HG03280 (cell line): Measurements from ENCODE around the gene KHSRP.
A peak's percentile ranks its signal among the peaks of the same experiment; 100 is the strongest.
"Not testable (repeated sequence)": the region's sequence is repeated elsewhere in the genome, so short reads cannot be mapped to it uniquely, and the experiment has no call there.

Experiments
- ATAC-seq: cut with Tn5 transposase; IDR thresholded peaks from one replicate; pipeline ENCODE4 v1.9.1; 2021; ENCODE audit warnings: mild to moderate bottlenecking, moderate library complexity; ENCODE audit not compliant: unreplicated experiment

Gene KHSRP

DNA sequence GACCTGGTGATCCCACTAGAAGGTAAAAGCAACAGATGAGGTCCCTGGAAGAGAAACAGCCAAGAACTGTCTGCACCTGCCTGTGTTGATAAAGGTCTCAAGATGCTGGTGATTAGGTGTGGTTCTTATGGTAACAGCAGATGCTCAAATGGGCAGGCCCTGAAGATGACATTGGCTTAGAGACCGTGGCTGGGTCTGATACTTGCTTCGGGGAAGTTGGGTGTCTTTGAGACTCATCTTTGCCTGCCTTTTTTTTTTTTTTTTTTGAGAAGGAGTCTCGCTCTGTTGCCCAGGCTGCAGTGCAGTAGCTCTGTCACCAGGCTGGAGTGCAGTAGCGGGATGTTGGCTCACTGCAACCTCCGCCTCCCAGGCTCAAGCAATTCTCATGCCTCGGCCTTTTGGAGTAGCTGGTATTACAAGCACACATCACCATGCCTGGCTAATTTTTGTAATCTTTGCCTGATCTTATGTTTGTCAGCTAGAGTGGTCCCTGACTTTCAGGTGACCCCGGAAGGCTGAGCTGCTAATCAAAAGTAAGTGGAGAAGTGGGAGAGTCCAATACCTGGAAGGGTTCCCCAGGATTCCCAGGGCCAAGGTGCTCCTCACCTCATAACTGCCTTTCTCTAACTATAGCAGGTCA, 27.1 kb upstream of the KHSRP start:
- ATAC-seq = no peak

DNA sequence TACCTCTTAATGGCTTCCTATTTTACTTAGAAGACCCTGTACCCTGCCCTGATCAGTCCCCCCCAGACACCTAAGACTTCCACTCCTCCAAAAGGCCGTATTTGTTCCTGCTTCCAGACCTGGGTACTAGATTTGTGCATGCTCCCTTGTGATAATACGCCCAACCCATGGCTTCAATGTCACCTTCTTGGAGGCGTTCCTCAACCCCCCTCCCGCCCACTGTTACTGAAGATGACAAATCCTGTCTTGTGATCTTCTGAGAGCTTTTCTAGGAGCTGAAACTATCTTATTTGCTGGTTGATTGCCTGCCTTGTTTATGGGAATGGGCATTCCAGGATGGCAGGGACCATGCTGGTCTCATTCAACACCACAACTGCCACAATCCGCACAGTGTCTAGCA, 25.6 kb upstream of the KHSRP start:
- ATAC-seq = no peak

DNA sequence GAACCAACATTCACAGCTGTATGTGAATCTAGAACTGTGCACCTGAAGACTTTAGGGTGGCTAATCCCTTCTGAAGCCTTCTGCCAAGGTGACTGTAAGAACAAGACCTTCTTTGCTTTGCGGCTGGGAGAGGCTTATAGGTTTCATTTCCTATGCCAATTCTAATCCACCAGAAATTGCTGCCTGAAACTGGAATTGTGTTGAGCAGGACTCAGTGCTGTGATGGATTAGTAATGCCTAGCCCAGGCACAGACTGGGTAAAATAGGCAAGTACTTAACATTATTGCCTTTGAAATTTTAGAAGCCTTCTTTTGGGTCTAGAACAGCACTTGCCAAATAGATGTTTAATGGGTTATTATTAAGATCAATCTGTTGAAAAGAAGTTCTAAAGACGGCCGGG, 23.4 kb upstream of the KHSRP start:
- no peak for ATAC-seq

DNA sequence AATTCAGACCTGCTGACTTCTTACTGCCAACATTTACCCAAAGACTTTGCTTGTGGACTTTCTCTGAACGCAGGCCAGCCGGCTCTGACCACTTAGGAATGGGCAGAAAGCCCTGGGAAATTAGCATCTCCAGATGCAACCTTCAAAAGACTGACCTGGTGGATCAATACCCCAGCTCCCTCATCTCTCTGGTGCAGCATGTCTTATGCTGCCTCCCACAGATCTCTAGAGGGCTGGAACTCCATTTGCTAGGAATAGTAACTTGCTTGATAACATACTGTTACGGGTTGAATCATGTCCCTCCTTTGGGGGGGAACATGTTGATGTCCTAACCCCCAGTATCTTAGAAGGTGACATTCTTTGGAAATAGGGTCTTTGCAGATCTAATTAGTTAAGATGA, 21.8 kb upstream of the KHSRP start:
- ATAC-seq = no peak

DNA sequence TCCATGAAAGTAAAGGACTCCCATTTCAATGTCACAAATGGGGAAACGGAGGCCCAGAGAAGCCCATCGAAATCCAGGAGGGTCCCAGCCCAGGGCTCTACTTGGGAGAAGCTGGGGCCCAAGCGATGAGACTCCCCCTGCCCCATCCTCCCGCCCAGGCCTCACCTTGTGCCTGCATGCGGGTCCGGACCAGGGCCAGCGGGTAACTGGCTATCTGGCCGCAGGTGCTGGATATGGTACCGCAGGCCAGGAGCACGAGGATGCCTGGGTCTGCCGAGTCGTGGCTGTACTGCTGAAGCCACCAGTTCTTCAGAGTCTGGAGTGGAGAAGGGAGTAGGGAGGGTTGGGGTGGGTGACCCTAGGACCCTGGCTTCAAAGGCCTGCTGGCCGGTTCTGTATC, 19.4 kb upstream of the KHSRP start:
- no peak for ATAC-seq

DNA sequence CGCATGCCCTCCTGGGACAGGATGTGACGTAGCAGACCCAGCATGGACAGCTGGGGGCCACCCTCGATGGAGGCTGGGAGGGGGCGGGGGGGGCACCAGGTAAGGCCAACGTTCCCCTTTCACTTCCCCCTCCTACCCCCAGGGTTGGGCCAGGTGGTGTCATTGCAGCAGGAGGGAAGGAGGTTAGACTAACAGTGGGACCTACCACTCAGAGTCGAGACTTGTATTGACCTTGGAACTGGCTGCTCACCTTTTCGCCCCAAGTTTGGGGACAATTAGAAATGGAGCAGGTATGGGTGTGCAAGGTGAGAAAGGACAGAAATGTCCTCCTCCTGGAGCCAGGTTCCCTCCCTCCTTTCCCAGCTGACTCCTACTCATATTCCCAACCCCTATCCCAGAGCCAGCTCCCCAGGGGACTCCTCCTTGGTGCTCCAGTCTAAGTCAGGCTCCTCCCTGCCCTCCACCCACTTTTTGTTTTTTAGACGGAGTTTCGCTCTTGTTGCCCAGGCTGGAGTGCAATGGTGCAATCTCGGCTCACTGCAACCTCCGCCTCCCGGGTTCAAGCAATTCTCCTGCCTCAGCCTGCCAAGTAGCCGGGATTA, 17.6 kb upstream of the KHSRP start:
- ATAC-seq = no peak

DNA sequence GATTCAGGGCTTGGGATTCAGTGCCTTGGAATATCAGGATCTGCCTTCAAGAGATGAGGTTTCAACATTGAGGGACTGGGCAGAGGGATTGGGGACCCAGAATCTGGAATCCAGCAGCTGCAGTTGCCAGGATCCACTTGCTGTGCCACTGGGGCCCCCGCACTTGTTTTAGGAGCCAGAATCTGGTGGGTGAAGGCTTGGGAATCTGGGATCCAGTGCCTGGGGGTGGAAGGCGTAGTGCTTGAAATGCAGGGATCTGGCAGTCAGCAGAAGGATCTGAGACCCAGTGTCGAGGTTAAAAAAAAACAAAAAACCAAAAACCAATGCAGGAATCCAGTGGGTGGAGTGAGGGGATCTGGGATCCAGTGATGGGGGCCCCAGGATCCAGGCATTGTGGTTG, 16.3 kb upstream of the KHSRP start:
- ATAC-seq = no peak

DNA sequence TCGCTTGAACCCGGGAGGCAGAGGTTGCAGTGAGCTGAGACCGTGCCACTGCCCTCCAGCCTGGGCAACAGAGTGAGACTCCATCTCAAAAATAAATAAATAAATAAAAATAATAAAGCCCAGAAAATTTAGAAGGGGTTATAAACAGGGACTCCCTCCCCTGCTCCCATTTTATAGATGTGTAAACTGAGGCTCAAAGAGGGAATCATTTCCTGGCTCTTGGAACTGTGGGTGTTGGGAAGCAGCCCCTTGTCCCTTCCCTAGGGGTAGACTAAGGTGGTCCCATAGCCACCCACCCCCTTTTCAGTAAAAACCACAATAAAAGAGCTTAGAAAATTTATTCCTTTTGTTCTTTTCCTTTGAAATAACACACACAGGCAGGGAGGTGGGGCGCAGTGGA, 15.1 kb upstream of the KHSRP start:
- no peak for ATAC-seq

DNA sequence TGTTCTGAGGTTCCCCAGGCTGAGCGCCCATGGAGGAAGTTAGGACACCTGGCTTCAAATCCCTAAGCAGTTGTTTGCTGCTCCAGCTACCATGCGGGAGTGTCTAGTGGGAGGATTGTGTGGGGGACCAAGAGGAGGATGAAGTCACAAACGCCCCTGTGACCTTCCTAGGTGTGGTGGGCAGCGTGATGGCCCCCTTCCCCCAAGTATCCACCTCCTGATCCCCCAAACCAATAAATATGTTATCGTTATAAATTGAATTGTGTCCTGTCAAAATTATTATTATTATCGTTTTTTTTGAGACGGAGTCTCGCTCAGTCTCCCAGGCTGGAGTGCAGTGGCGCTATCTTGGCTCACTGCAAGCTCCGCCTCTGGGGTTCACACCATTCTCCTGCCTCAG, 9.1 kb upstream of the KHSRP start, which contains the start of gene SLC25A41:
Gene SLC25A41, minus strand, starts transcription at position 101 of the 400 bp plus-strand sequence. Its CDS starts 70 bp downstream, at position 31.
- ATAC-seq = no peak

DNA sequence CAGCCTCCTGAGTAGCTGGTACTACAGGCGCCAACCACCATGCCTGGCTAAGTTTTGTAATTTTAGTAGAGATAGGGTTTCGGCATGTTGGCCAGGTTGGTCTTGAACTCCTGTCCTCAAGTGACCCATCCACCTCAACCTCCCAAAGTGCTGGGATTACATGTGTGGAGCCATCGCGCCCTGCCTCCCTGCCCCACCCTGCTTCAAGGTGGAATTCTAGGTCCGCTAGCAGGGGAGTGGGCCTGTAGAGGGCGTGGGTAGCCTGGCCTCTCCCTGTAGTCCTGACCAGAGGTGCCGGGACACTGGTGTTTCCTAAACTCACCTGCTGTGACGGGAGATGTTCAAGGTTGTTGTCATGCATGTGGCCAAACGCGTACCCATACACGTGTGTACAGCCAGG, 8.6 kb upstream of the KHSRP start:
- no peak for ATAC-seq

DNA sequence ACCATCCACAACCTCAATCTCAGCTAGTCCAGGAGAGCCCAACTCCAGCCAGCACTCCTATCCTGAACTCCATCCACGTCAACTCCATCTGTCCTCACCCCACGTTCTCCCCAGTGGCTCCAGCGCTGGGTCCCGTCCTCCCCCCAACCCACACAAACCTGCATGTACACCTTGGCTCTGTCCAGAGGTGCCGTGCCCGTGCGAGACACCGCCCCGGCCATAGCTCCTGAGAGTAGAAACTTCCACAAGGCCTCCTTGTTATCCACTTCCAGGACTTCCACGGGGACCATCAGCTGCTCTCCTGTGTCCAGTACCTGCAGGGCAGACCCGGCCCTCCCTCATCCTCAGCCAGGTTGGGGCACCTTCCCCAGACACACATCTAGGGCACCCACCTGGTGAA, 7.3 kb upstream of the KHSRP start:
- no peak for ATAC-seq

DNA sequence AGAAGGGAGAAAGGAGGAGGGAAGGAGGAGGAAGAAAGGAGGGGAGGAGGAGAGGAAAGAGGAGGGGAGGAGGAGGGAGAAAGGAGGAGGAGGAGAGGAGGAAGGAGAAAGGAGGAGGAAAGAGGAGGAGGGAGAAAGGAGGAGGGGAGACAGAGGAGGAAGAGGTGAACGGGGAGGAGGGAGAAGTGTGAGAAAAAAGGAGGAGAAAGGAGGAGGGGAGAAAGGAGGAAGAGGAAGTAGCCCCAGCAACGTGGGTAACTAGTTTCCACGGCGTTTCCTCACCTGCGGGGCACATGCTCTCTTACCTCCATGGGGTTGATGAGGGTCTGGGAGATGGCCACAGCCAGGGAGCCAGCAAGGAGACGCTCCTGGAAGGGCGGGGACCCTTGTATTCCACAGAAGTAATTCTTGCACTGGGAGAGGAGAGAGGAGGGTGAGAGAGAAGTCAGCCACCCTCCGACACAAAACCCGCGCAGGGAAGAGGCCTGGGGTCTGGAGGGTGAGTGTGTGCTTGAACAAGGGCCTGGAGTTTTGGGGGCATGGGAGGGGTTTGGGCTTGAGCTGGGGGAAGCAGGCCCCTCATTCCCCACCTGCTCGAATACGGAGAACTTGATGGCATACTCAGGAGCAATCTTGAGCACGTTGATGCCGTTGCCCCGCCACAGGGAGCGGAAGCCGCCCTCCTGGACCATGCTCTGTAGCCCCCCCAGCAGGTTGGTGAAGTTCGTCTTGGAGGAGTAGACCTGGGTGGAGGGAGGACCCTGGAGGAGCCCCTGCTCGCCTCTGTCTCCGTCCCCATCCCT, 5.0 kb upstream of the KHSRP start:
- ATAC-seq = no peak

DNA sequence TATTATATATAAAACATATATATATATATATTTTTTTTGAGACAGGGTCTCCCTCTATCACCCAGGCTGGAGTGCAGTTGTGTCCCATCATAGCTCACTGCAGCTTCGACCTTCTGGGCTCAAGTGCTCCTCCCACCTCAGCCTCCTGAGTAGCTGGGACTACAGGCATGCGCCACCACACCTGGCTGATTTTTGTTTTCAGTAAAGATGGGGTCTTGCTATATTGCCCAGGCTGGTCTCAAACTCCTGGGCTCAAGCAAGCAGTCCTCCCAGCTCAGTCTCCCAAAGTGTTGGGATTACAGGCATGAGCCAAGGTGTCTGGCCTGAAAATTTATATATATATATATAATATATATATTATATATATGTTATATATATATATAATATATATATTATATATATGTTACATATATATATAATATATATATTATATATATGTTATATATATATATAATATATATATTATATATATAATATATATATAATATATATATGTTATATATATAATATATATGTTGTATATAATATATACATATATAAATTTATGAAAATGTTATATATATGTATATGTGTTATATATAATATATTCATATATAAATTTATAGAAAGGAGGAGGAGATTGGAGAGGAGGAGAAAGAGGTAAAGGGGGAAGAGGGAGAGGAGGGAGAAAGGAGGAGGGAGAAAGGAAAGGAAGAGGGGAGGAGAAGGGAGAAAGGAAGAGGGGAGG, 4.2 kb upstream of the KHSRP start:
- ATAC-seq = not testable (repeated sequence)

DNA sequence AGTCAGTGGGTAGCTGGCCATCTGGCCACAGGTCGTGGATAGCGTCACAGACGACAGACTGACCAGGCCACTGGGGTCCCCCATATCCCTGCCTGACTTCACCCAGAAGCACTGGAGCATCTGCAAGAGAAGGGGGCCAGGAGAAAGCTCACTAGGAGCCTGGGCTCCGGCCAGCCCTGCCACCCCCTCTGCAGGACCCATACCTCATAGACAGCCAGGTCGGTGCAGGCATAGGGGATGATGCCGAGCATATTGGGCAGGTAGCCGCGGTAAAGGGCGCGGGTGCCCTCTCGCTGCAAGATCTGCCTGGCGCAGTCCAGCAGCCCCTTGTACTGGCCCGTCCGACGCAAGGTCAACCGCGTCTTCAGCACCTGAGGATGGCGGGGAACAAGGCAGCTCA, 2.5 kb upstream of the KHSRP start:
- no peak for ATAC-seq

DNA sequence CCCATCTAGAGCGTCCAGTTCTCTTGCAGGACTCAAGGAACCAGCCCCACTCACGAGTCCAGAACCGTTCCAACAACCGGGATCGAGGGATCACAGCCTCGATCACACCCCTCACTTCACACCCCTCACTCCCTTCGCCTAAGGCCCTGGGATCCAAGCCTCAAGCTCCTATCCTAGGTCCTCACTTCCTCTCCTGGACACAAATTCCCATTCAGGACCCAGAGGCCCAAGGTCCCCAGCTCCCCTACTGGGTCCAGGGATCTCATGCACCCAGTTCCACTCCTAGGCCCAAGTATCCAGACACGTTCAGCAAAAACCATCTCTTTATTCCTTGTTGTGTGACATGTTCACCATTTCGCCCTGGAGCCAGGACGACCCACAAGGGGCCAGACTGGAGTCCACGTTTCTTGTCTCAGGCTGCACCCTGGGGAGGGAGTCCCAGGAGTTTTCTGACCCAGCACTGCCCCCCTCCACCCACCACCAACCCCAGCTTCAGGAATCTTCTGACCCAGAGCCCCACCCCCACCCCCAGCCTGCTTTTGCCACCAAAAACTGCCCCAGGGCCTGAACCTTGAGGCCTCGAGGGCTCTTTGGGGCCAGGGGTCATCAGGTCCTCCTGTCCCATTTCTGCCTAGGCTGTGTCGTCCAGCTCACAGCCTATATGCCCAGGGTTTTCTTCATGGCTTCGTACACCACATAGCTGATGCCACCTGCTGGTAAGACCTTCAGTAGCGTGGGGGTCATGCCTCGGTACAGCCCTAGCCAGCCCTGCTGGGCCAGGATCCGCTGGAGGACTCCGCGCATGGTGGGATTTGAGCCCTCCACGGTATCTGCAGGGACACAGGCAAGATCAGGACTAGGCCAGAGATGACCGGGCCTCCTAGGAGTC, 1.4 kb upstream of the KHSRP start:
- ATAC-seq = no peak

DNA sequence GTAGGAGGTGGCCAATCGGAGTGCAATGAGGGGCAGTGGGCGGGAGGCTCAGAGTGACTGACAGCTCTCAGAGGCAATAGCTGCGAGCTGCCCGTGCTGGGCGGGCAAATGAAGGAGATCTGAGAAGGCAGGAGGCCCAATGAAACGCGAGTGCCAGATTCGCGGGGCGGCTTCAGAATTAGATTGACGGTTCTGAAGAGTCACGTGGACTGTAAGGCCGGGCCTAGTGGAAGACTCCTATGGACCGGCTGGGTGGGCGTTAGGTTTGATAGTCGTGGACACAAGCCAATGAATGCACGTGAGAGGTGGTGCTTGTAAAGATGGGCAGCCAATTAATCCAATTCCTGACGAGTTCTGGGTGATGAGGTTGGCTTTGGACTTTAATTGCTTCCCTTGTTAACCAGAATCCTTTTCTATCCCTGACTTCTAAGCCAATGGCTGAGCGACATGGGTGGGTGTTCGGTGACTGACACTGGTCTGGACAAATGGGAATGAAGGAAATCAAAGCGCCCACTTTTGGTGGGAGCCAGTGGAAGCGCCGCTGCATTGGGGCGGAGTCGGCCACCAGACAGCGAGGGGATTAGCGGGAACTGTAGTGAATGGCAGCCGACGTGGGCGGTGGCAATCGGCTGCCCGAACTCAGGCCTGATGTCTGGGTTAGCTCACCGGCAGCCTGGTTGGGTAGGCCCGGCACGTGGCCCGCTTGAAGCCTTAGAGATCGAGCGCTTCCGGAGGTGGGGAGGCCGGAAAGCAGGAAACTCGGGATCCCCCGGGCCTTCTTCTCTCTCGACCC, 524 bp upstream of the KHSRP start:
- peak; percentile 80 for ATAC-seq

DNA sequence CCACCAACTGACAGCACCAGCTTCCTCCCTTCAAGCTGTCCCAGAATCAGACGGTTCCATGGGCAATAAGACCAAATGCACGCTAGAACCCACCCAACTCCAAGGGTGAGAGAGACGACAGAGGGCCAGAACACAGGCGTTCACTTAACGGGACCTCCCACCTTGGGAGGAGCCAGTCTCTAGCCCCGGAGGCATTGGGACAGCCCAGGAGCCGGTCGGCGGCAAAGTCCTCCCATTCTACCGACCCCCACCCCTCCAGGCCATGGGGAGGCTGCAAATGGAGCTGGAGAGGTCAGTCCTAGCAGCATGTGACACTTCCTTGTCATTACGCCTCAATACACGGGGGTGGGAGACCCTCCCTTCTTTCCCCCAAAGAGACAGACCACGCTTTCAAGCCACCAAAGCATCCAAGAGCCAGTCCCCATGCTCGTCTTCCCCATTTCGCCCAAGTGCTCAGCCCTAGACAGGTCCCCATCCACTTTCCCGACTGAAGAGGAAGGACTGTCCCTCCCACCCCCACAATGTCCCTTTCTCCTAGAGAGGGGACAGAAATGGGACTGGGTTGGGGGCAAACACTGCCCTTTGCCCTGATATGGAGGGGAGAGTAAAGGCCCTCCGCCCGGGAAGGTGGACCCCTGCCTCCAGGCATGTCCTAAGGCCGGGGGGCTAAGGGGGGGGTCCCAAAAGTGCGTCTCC, 964 bp downstream of the KHSRP start:
- ATAC-seq = no peak

DNA sequence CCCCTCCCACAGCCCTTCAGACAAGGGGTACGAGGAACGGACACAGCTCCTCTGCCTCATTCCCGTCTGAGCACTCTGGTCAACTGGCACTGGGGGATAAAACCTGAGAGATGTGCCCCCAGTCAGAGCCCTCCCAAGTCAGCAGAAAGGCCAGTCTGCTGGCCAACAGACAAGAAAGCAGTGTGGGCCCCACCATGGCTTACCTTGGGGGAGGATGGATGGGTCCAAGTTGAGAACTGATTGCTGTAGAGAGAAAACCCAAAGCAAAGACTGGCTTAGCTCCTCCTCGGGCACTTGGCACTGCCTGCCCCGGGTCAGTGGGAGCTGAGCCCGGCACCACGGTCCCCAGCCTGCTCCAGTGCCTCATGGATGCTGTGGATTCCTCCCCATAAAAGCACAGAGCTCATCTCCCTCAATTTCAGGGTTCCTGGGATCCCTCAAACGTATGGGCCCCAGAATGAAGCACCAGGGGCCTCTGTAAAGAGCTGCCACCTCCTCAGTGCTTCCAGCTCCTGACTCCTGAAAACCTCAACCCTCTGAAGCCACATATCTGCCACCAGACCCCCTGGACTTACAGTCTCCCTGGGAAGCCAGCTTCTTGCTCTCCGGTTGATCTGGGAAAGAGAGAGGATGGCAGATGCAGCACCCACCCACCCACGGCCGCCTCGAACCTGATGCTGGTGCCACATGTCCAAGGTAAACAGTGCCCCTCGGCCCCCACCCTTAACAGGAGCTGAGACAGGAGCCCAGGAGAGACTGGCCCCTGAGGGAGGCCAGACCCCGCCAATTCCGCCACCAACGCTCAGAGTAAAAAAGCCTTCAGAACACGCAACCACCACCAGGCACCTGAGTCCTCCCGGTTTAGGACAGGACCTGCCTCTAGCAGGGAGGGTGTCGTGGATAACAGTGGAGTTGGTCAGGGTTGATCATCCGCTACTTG, 3.3 kb downstream of the KHSRP start:
- no peak for ATAC-seq
